ENCODE data around the gene HUNK.
"Not testable (repeated sequence)": the region's sequence is repeated elsewhere in the genome, so short reads cannot be mapped to it uniquely, and the experiment has no call there.

Gene HUNK

GRCh38 chr21:31921079-31921478 is 48.3 kb downstream of the HUNK start:
- DNase-seq (ENCODE audit: low read depth): no peak

GRCh38 chr21:31922881-31923280 is 50.1 kb downstream of the HUNK start:
- DNase-seq (ENCODE audit: low read depth): no peak

GRCh38 chr21:31923756-31924155 is 50.9 kb downstream of the HUNK start:
- no peak for DNase-seq (ENCODE audit: low read depth)

- DNase-seq (ENCODE audit: low read depth): no peak
Observed at GRCh38 chr21:31924548-31924947, 51.7 kb downstream of the HUNK start.

- DNase-seq (ENCODE audit: low read depth): no peak
Observed at GRCh38 chr21:31926498-31926897, 53.7 kb downstream of the HUNK start.

GRCh38 chr21:31927689-31928353 is 55.0 kb downstream of the HUNK start:
- no peak for DNase-seq (ENCODE audit: low read depth)

GRCh38 chr21:31928656-31929055 is 55.8 kb downstream of the HUNK start:
- DNase-seq (ENCODE audit: low read depth): no peak

- no peak for DNase-seq (ENCODE audit: low read depth)
Observed at GRCh38 chr21:31929548-31929947, 56.7 kb downstream of the HUNK start.

GRCh38 chr21:31930001-31930400 is 57.2 kb downstream of the HUNK start:
- no peak for DNase-seq (ENCODE audit: low read depth)

GRCh38 chr21:31931644-31932469 is 59.0 kb downstream of the HUNK start:
- DNase-seq (ENCODE audit: low read depth): no peak

GRCh38 chr21:31932470-31932764 is 59.6 kb downstream of the HUNK start:
- DNase-seq (ENCODE audit: low read depth): no peak

GRCh38 chr21:31937303-31937702 is 64.5 kb downstream of the HUNK start:
- DNase-seq (ENCODE audit: low read depth): no peak

GRCh38 chr21:31938330-31939301 is 65.8 kb downstream of the HUNK start:
- DNase-seq (ENCODE audit: low read depth): no peak

GRCh38 chr21:31941694-31942093 is 68.9 kb downstream of the HUNK start:
- no peak for DNase-seq (ENCODE audit: low read depth)

GRCh38 chr21:31943561-31943960 is 70.7 kb downstream of the HUNK start:
- DNase-seq (ENCODE audit: low read depth): no peak

GRCh38 chr21:31945141-31945540 is 72.3 kb downstream of the HUNK start:
- DNase-seq (ENCODE audit: low read depth): no peak

- DNase-seq (ENCODE audit: low read depth): no peak
Observed at GRCh38 chr21:31945546-31945945, 72.7 kb downstream of the HUNK start.

- no peak for DNase-seq (ENCODE audit: low read depth)
Observed at GRCh38 chr21:31946231-31946630, 73.4 kb downstream of the HUNK start.

- DNase-seq (ENCODE audit: low read depth): not testable (repeated sequence)
Observed at GRCh38 chr21:31946876-31947550, 74.2 kb downstream of the HUNK start.

GRCh38 chr21:31948676-31949075 is 75.9 kb downstream of the HUNK start:
- no peak for DNase-seq (ENCODE audit: low read depth)

- no peak for DNase-seq (ENCODE audit: low read depth)
Observed at GRCh38 chr21:31952828-31953227, 80.0 kb downstream of the HUNK start.

- no peak for DNase-seq (ENCODE audit: low read depth)
Observed at GRCh38 chr21:31957631-31958030, 84.8 kb downstream of the HUNK start.

All from activated T-cell treated with anti-CD3 and anti-CD28 coated beads for 24 hours (primary cell).